Measurements from ENCODE around the gene CPT1B.
"Not testable (repeated sequence)": the region's sequence is repeated elsewhere in the genome, so short reads cannot be mapped to it uniquely, and the experiment has no call there.

CPT1B gene

DNA sequence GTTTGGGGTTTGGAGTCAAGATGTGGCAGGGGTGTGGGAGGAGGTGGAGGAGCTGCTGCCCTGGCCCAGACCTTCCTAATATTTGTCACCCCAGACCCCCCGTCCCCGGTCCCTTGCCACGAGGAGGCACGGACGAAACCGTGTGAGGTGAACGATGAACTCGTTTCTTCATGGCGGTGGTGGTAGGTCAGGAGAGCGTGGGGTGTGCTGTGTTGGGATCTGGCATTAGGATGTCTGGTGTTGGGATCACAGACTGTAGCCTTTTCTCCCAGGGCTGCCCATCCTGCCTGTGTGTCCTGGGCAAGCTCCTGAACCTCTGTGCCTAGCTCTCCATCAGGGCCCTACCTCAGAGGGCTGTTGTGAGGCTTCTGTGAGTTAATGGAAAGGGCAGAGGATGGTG, 30.8 kb upstream of the CPT1B start:
- DNase-seq: no peak

DNA sequence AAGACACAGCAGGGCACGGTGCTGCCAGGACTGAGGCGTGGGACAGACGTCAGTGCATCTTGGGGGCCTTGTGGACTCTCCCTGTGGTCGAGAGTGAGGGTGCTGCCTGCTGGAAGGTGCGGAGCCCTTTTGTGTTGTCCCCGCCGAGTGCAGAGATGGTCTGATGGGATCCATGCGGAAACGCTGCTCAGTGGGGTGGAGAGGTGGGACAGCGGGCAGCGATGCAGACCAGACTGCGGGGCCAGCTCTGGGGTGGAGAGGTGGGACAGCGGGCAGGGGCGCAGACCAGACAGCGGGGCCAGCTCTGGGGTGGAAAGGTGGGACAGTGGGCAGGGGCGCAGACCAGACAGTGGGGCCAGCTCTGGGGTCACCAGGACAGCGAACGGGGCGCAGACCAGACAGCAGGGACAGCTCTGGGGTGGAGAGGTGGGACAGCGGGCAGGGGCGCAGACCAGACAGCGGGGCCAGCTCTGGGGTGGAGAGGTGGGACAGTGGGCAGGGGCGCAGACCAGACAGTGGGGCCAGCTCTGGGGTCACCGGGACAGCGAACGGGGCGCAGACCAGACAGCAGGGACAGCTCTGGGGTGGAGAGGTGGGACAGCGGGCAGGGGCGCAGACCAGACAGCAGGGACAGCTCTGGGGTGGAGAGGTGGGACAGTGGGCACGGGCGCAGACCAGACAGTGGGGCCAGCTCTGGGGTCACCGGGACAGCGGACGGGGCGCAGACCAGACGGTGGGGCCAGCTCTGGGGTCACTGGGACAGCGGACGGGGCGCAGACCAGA, 30.0 kb upstream of the CPT1B start:
- DNase-seq: not testable (repeated sequence)

DNA sequence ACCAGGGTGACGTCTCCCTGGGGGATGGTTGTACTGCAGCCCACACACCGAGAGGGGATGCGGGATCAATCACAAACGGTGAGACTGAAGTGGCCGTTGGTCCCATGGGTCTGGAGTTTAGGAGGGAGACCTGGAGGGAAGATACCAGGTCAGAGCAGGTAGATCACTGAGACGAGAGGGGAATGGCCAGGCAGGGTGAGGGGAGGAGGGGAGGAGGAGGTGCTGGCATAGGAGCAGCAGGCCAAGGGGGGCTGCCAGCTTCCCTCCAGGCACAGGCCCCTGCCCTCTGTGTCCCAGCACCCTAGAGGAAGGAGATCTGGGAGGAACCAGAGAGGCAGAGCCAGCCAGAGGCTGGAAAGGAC, 29.4 kb upstream of the CPT1B start:
- DNase-seq: no peak

DNA sequence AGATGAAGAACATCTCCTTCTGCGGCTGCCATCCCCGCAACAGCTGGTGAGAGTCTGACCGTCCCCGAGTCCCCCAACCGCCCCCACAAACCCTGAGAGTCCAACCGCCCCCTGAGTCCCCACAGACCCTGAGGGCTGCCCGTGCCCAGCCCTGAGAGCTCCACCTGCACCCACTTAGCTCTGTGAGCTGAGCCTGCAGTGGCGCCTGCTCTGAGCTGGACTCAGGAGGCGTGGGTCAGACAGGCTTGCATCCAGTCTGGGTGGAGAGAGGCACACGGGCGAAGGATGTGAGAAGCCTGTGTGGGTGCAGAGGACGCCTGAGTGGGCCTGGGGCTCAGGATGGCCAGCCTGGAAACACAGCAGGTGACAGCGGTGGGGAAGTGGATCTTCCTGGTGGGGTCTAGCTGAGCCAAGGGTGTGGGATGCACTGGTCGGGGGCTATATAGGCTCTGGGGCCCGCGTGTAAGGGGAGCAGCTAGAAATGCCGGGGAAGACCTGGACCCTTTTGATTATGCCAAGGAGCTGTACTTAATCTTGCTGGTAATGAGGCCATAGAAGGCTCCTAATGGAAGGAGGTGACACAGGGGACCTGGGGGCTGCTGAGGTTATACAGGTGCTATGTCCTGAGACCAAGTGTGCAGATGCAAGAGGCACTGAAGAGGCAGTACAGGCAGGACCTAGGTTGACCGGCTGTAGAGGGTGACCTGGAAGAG, 28.9 kb upstream of the CPT1B start:
- DNase-seq: no peak

DNA sequence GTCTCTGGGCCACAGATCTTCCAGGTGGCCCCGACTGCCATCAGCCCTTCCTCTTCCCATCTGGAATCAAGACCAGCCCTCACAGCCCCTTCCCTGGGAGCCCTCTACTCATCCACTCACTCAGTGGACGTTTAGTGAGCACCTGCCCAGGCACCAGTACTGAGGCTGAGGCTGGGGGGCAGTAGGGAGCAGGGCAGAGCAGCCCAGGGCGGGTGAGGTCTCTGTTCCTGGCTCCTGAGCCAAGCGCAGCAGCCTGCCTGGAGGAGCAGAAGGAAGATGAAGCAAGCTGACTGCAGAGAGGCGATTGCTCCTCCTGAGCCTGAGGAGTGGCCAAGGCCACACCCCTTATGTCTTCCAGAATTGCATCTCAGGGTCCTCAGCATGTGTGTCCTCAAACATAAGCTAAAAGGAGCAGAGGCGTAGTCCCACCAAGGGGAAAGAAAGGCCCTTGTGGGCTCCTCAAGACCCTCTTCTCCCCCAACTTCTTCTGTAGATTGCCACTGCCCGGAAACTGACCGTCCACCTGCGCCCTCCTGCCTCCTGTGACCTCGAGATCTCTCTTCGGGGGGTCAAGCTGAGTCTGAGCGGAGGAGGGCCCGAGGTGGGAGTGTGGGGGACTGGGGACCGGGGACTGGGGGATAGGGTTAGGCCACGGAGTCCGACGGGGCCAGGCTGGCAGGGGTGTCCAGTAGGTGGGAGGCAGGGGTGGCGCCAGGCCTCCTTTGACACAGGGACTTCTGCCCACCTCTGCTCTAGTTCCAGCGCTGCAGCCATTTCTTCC, 28.1 kb upstream of the CPT1B start:
- DNase-seq: no peak

DNA sequence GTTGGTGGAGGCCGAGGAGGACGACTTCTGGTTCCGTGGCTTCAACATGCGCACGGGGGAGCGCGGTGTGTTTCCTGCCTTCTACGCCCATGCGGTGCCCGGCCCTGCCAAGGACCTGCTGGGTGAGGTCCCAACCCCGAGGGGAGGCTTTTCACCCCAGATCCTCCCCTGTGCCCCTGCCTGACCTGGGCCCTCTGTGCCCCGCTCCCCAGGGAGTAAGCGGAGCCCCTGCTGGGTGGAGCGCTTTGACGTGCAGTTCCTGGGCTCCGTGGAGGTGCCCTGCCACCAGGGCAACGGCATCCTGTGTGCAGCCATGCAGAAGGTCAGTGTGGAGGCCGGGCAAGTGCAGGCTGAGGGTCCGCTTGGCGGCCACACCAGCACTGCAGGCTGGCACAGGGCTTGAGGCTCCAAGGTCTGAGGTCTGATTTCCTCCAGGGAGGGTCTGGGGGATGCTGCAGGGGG, 27.4 kb upstream of the CPT1B start:
- DNase-seq: no peak

DNA sequence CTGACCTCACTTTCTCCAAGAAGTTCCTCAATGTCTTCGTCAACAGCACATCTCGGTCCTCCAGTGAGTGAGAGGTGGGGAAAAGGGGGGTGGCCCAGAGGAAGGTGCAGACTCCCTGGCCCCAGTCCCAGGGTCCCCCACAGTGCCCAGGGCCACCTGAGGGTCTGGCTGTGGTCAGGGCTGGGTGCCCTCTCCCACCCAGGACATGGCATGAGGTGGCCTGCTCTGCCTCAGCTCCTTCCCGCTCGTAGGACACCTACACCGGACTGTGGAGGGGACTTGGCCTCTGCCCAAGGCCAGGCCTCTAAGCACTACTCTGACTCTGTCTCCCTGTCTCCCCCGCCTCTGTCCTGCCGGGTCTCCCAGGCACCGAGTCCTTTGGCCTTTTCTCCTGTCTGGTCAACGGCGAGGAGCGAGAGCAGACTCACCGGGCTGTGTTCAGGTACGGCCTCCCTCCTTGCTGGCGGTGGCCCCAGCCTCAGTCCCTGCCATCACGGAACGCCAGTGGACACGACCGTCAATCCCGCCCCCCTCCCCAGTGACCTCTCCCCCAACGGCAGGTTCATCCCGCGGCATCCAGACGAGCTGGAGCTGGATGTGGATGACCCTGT, 26.9 kb upstream of the CPT1B start:
- no peak for DNase-seq

DNA sequence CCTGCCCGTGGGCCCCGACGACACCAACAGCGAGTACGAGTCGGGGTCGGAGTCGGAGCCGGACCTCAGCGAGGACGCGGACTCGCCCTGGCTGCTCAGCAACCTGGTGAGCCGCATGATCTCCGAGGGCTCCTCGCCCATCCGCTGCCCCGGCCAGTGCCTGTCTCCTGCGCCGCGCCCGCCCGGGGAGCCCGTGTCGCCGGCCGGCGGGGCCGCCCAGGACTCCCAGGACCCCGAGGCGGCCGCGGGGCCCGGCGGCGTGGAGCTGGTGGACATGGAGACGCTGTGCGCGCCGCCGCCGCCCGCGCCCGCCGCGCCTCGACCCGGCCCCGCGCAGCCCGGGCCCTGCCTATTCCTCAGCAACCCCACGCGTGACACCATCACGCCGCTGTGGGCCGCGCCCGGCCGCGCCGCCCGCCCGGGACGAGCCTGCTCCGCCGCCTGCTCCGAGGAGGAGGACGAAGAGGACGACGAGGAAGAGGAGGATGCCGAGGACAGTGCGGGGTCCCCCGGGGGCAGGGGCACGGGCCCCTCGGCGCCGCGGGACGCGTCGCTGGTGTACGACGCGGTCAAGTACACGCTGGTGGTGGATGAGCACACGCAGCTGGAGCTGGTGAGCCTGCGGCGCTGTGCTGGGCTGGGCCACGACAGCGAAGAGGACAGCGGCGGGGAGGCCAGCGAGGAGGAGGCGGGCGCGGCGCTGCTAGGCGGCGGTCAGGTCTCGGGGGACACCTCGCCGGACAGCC, 26.2 kb upstream of the CPT1B start:
- no peak for DNase-seq

DNA sequence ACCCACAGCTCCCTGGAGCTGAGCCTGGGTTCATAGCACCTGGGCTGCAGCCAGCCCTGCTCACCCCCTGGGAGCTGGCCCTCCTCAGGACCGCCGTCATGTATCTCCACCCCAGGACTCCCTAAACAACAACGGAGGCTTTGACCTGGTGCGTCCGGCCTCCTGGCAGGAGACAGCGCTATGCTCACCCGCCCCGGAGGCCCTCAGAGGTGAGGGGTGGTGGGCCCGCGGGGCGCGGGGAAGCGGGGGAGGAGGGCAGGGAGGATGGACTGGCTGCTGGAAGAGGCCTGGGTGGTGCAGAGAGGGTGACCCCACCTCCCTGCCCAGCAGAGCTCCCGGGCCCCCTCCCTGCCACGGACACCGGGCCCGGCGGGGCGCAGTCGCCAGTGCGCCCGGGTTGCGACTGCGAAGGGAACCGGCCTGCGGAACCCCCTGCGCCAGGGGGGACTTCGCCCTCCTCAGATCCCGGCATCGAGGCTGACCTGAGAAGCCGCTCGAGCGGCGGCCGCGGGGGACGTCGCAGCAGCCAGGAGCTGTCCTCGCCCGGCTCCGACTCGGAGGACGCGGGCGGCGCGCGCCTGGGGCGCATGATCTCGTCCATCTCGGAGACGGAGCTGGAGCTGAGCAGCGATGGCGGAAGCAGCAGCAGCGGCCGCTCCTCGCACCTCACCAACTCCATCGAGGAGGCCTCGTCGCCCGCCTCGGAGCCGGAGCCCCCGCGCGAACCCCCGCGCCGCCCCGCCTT, 25.5 kb upstream of the CPT1B start:
- DNase-seq: no peak

DNA sequence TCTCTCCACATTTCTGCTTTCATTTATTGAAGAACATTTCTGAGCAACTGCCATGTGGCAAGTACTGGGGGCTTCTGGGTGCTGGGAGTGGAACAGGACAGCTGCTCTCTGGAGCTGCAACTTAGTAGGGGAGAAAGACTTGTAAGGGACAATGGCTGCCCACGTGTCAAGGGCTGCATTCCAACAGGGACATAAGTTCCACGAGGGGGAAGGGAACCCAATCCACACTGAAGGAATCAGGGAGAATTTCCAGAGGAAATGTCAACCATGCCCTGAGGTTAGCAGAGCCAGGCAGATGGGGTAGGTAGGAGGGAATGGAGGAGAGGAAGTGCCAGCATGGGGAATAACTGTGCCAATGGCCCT, 24.1 kb upstream of the CPT1B start:
- no peak for DNase-seq

DNA sequence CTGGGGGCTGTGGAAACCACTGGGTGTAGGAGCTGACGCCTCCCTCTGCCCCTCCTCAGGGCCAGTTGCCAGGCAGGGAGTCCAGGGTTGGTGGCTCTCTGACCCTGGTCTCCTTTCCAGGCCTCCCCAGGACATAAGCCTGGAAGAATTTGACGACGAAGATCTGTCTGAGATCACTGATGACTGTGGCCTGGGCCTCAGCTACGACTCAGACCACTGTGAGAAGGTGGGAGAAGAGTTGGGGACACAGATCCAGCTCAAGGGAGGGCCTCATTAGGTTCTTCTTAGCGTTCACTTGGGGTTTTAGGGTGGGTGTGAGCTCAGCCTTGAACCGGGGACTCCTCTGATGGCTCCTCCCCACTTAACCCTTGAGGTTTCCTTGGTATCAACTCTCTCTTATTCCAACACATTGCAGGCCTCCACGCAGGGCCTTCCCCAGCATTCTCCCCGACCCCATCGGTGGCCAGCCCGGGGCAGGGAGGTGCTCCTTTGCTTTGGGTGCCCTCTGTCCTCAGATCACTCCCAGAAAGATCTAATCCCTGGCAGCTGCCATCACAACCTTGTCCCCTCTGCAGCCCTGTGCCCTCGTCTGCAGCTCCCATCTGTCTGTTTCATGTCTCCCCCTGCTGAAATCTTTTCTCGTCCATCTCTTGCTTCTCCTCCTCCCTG, 23.6 kb upstream of the CPT1B start:
- no peak for DNase-seq

DNA sequence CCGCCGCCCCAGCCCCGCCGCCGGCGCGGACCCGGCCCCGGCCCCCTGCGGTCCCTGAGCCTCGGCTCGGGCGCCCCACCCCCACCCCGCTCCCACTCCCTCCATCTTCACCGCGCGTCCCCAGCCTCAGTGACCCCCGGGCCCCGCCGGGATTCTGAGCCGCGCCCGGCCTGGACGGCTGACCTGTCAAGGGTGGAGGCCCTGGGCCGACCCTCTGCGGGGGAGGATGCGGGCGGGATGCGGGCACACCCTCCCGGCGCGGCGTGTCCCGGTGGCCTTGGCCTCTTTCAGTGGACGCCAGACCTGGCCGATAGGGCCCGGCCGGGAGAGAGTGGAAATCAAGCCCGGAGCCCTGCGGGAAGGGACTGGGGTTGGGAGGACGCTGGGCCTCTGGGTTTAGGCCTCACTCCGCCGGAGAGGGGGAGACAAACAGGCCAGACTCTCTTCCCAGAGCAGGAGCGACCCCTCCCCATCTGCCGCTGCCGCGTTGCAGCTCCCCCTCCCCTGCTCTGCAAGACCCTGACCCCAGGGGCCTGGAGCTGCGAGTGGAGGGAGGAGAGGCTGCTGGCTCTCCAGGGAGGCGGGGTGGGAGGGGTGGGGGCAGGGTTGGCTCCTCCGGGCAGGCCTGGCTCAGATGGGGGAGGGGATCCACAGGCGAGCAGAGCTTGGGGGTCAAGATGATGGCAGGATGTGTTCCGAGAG, 22.9 kb upstream of the CPT1B start:
- DNase-seq: no peak

DNA sequence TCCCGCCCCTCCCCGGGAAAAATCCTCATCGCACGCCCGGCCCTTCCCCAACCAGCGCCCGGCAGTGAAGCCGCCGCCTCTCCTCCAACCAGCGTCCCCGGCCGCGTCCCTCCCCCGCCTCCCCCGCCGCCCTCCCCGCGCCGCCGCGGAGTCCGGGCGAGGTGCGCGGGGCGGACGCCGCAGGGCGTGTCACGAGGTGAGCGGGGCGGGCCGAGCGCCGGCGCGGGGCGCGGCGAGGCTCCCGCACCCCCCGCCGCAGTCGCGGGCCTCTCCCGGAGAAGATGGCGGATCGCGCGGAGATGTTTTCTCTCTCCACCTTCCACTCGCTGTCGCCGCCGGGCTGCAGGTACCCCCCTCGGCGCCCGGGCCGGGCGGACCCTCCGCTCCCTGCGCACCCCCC, 22.3 kb upstream of the CPT1B start, which contains the start of gene MAPK8IP2:
MAPK8IP2 (plus strand) TSS at position 256 of the 400 bp plus-strand sequence; CDS start at position 282, 26 bp downstream.
- DNase-seq: no peak

DNA sequence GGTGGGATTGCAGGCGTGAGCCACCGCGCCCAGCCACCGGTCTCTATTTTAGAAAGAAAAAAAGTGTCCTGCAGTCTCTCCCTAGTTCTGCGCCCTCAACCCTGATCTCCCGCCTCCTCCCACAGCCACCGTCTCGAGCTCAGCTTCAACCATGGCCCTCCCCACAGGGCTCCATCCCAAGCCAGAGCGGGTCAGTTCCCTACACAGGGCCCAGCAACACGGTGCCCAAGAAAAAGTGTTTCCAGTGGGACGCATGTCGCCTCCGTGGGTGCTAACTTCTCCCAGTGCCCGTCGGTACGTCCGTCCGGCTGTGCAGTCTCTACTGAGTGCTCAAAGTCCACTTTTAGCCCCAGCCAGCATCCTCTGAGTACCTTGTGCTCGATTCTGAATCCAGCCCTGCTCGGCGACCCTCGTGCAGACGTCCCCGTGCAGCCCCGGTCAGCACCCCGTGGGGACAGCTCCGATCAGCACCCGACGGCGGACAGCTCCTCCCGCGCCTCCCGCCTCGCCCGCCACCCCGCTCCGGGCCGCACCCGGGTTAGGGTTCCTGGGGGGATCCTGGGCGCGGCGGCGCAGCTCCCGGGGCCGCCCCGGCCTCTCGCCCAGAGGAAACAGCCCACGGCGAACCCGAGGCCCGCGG, 21.7 kb upstream of the CPT1B start:
- DNase-seq: no peak

DNA sequence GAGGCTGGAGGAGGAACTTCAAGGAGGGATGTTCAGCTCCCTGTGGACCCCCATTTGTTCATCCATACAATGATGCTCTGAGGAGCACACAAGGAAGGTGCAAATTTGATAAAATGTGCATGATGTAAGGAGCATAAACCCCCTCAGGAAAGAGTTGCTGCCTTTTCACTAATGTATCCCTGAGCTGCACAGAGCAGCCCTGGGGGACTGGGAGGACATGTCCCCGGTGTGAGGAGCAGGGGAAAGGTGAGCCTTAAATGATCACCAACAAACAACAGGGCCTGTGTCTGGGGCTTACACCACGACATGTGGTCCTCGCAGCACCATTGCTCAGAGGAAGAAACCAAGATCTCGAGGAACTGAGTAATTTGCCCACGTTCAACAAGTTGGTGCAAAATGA, 18.9 kb upstream of the CPT1B start:
- DNase-seq: no peak

DNA sequence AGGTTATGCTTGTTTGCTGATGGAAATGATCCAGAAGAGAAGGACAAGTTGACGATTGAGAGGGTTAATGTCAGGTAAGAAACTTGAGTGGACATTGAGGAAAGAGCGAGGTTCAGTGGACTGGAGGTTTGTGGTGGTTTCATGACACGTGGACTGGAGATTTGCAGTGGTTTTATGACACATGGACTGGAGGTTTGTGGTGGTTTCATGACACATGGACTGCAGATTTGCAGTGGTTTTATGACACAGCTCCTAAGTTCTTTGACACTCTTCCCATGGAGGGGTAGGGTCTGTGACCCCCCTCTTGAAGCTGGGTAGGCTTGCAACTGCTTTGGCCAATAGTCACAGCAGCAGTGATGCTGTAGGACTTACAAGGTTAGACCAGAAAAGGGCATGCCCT, 17.0 kb upstream of the CPT1B start:
- DNase-seq: no peak

DNA sequence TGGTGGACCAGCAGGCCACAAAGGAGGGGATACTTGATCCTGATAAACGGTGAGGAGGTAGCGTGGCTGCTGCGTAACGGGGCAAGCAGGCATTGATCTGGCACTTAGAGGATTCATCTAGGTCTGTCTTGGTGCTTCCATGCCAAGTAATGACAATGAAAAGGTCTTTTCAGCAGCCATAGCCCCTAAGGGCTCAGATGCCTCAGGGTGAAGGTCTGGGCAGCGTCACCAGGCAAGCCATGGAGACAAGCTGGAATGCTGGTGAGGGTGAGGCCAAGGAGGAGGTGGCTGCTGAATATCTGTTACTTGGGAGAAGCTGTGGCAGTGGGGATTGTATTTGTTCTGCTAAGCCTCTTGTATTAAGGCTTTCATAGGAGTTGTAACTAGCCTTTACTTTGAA, 9.2 kb upstream of the CPT1B start:
- DNase-seq: no peak

DNA sequence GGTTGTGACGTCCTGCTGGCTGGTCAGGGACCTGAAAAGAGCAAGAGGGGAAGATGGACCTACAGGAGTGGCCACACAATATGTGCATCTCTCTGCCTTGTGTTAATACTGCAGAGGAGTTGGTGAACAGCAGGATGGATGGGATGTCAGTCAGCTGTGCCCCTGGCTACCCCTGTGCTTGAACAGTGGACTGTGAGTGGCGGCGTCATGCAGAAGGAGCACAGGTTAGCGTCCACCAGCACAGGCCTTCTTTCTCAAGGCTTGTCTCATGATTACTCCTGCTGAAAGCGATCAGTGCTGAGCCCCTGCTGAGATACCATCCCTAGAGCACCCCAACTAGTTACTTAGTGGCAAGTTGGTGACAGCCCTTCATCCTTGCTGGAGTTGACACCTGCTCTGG, 8.2 kb upstream of the CPT1B start:
- DNase-seq: no peak

DNA sequence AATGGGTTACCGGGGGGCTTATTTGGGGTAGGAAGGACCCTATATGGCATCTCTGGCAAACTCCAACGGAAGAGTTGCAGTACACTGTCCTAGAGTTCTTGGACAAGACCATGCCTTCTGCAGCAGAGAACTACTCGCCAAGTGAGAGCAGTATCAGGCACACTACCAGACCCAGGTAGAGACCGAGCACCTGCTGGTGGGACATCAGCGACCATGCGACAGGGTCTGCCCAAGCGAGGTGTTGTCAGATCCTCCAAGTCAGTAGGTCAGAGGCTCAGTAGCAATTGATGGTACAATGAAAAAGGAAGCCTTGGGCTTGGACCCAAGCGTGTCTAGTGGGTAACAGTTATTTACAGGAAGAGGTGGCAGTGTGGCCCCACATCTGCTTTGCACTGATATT, 7.6 kb upstream of the CPT1B start:
- DNase-seq: no peak

DNA sequence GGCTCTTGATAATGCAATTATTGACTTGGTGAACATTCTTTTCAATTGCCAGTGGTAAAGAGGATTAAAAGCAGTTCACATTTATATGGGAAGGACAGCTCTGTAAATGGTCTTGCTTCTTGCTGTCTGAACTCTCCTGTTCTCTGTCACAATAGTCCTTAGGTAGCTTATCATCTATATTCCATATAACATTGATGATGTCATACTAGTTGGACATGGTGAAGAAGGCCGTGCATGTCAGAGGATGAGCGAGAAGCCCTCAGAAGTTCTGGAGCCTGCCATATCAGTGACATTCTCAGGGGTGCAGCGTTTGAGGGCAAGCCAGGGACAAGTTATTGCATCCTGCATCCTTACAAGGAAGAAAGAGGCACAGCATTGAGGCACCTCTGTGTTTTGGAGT, 7.0 kb upstream of the CPT1B start:
- DNase-seq: no peak
